SK-N-SH treated with all-trans-retinoic acid at 6 μM for 48 hours (cell line): Measurements from ENCODE around the gene CALU.

Source experiments
- GLIS3 ChIP-seq: fragments of 250-450 bp; sonication (Bioruptor Pico); IDR thresholded peaks from 2 replicates; pipeline ENCODE4 v1.5.0; 2020; ENCODE audit warnings: mild to moderate bottlenecking, moderate library complexity
- ISL1 ChIP-seq: fragments of 250-450 bp; sonication (Bioruptor Pico); IDR thresholded peaks from 2 replicates; pipeline ENCODE4 v2.1.2; 2022; ENCODE audit warnings: mild to moderate bottlenecking, moderate library complexity
- PATZ1 ChIP-seq: fragments of 250-450 bp; sonication (Bioruptor Pico); IDR thresholded peaks from 2 replicates; pipeline ENCODE4 v1.8.0; 2020; ENCODE audit warnings: mild to moderate bottlenecking, moderate library complexity, borderline replicate concordance
- SNAI2 ChIP-seq: fragments of 250-450 bp; sonication (Bioruptor Pico); IDR thresholded peaks from 2 replicates; pipeline ENCODE4 v1.5.0; 2020; ENCODE audit warnings: mild to moderate bottlenecking, moderate library complexity
- TCF4 ChIP-seq: fragments of 250-450 bp; sonication (Bioruptor Pico); IDR thresholded peaks from 2 replicates; pipeline ENCODE4 v1.8.0; 2021; ENCODE audit warnings: mild to moderate bottlenecking, moderate library complexity, borderline replicate concordance
- ZFP30 ChIP-seq: fragments of 450-650 bp; formaldehyde crosslinking; IDR thresholded peaks from 2 replicates; pipeline ENCODE4 v1.5.0; 2022; ENCODE audit warnings: mild to moderate bottlenecking, moderate library complexity
- ZNF70 ChIP-seq: fragments of 450-650 bp; formaldehyde crosslinking; IDR thresholded peaks from 2 replicates; pipeline ENCODE4 v1.5.0; 2020; ENCODE audit warnings: mild to moderate bottlenecking, moderate library complexity

GRCh38 chr7:128699196-128699712 lies 39.9 kb upstream of the CALU start:
- TF ChIP-seq TCF4 (no peak), SNAI2 (no peak), ZNF70 (no peak), ZFP30 (CRISPR knock-in tag) (no peak), GLIS3 (no peak), PATZ1 (no peak), ISL1 (no peak)
